GM18867 (cell line): ENCODE measurements around the gene MYO1B.
"Not testable (repeated sequence)": the region's sequence is repeated elsewhere in the genome, so short reads cannot be mapped to it uniquely, and the experiment has no call there.

ENCODE experiments used
- ATAC-seq: cut with Tn5 transposase; IDR thresholded peaks from one replicate; pipeline ENCODE4 v1.9.1; 2021; ENCODE audit warnings: mild to moderate bottlenecking, moderate library complexity; ENCODE audit not compliant: unreplicated experiment

MYO1B gene

DNA sequence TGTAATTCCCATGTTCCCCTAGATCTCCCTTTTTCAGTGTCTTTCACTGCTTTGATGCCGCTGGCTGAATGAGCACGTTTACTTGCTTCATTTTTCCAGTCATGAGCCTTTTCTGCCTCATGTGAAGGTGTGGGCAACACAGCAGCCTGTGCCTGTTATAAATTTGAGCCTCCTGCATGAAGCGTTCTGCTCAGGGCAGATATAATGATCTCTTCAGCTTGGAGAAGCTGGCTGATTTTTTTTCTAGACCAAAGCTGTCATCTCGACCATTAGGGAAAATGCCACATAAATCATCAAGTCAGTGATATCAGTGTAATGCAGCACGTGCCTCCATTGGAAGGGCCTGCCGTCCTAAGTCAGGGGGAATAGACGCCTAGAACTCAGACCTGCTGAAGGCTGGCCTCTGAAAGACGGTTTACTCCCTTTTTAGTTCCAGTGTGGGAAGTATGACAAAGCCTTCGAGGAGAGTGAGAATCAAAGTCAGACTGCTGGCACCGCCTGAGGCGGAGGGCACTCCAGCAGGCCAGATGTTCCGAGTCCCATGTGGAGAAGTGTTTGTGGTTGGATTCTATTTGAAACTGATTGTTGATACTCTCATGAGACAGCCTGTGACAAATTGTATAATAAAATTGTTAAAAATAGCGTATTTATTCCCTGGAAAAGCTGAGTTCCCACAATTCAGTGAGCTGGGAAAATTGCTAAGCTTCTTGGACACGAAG lies 196.5 kb downstream of the MYO1B start:
- ATAC-seq = no peak

DNA sequence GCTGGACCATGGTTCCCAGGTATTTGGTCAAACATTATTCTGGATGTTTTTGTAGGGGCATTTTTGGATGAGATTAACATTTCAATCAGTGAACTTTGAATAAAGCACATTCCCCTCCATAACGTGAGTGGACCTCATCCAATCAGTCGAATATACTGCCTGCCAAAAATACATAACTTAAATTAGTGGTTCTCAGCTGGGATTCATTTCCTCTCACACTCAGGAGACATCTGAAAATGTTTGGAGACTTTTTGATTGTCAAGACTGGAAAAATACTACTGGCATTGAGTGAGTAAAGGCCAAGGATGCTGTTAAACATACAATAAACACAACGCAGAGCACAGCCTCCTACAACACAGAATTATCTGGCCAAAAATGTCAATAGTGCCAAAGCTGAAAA lies 198.2 kb downstream of the MYO1B start:
- ATAC-seq = no peak

DNA sequence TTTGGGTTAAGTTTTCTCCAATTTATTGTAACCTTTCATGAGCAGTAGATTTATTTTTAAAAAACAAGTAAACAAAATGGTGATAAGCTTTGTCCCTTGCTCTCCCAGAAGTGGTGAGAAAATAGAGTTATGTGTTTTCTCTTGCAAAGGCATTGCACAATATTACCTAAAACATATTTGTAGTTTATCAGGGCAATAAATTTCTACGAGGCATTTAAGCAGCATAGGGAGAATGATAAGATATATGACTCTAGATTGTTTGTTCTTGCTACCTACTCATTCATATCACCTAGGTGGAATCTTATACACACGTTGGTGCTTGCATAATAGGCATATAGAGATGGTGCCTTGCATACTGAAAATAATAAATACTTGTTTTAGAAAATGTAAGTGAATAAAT lies 201.7 kb downstream of the MYO1B start:
- no peak for ATAC-seq

DNA sequence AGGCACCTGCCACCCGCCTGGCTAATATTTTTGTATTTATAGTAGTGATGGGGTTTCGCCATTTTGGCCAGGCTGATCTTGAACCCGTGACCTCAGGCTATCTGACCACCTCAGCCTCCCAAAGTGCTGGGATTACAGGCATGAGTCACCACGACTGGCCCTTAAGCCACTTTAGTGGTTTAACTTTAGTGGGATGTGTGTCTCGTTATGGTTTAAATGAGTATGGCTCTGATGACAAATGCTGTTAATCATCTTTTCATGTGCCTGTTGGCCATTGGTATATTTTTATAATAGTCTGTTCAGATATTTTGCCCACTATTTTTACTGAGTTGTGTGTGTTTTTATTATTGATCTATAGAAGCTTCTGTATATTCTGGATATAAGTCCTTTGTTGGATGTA lies 205.9 kb downstream of the MYO1B start:
- ATAC-seq = no peak

DNA sequence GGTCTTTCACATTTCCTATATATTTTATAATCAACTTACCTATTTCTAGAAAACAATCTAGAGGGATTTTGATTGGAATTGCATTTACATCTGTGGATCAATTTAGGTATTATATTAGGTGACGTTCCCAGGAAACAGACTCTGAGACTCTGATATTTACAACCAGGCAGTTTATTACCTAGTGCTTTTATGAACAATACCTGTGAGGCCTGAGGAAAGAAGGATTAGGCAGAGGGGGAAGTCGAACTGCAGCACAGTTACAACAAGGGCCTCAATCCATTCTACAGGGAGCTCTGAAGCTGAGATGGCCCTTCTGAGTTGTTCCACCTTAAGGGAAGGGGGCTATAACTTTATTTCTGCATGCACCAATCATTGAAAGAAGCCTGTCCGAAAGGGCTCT lies 206.9 kb downstream of the MYO1B start:
- ATAC-seq = no peak

DNA sequence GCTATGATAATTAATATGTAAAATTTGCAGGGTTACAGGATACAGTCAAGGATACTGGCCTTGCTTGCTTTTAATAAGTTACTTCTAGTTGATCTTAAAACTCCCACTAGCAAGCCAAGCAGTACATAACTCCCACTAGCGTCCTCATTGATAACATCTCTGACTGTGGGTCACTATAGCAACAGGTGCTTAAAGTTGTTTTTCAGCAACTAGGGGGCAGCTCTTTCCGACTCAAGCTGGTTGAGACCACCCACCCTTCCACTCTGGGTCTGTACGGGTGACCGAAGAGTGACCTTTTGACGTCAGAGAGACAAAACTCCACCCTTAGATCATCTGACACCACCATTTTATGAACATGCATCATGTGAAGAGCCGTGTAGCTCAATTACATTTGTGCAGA lies 208.6 kb downstream of the MYO1B start:
- no peak for ATAC-seq

DNA sequence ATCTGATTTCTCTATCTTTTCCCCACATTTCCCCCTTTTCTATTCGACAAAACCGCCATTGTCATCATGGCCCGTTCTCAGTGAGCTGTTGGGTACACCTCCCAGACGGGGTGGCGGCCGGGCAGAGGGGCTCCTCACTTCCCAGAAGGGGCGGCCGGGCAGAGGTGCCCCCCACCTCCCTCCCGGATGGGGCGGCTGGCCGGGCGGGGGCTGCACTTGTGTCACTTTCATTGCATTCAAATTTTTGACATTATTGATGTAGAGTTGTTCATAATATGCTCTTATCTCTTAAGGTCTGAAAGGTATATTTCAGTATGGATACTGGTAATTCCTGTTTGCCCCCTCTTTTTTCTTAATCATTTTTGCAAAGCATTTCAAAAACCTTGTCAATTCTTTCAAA lies 211.3 kb downstream of the MYO1B start:
- ATAC-seq = not testable (repeated sequence)

DNA sequence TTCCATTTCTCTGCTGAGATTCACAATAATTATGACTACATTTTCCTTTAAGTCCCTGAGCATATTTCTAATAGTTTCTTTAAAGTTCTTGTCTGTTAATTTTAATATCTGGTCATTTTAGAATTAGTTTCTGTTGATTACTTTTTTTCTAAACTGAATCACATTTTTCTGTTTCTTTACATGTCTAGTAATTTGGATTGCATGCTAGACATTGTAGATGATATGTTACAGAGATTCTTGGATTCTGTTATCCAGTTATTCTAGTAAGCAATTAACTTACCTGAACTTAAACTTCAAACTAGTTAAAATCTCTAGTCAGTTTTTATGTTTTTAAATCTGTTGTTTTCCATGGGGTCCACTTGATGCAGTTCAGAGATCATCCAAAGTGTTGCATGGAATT lies 214.0 kb downstream of the MYO1B start:
- no peak for ATAC-seq

DNA sequence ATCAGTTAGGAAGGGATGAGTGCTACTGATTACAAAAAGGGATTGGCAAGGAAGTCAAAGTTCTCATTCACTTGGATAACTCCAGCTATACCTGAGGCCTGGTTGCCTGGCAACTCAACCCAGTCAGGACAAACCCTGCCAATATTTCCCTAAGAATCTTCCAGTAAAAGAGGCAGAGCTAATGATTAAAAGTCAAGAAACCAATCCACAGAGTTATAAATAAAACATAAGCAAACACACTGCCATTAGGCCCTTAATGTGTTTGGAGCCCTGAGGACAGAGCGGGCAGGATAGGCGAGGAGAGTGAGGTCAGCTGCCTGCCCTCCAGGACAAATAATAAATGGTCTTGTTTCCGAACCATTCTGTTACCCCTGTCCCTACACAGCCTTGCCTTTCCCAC lies 217.2 kb downstream of the MYO1B start:
- ATAC-seq = no peak

DNA sequence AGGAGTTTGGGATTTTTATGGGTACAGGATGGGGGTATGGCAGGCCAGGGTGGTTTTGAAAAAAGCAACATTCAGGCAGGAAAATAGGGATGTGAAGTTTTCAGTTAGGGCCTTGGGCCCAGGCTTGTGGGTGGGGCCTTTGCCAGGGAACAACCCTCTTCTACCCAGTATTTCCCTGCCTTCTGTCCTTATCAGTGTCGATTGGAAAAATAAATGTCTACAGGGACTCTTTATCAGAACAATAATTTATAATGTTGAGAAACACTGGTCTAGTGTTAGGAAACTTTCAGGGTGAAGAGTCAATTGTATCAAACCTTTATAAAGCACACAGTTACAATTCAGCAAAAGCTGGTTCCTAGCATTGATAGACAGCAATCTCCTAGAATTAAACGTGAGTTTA lies 218.6 kb downstream of the MYO1B start:
- ATAC-seq = no peak

DNA sequence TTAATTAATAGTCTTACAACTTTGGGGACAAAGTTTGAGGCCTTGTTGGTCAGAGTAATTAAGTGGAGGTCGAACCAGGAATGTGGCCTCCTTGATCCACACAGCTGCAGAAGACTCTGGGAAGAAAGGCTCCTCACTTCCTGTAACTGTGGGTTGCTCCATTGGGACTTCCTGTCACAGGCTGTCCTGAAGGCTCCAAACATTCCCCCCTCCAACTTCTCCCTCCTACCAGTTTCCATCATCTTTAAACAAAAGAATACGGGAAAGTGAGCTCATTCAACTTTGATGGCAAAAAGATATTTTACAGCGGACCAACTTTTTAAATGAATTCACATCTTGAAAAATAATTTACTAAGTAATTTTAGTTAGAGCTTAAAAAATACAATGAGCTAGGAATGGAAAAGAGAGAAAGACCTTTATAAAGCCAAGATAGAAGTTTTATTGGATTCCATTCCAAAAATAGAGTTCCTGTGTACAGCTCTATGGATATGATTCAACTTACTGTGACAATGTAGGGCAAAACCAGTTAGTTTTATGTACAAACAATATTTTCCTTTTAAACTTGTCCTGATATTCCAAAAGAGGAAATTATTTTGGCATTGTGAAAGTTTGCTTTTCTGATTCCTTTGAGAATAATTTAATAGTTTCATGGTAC lies 220.7 kb downstream of the MYO1B start:
- no peak for ATAC-seq

DNA sequence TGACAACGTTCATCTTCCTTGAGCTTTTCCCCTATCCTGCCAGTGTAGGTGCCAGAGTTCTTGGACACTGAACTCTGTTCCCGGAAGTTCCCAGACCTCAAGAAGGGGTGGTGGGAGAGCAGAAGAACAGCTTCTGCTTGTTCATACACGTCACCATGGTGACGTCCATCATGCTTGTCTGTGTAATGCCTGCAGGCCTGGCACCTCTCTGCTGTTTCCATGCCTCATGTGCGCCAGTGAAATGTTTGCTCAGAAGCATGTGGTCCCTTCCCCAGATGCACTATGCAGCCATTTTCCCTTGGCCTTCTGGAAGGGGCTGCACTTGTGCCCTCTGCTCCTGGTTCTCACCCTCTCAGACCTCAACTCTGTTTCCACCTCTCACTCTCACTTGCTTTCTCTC lies 221.9 kb downstream of the MYO1B start:
- ATAC-seq = no peak

DNA sequence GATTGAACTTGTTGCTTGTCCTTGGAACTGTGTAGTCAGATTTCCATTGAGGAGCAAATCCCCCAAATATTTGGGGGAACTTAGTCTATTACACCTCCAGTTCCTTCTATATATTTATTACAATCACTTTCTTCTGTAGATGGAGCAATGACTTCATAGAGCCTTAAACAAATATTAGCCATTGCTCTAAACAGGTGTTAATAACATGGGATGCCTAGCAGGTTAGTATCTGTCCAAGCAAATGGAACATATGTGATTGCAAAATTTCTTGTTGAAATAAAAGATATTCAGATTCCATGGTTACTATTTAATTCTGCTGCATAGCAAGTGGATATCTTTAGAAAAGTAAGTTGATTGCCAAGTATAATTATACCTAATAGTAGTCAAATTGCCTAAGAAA lies 225.1 kb downstream of the MYO1B start:
- no peak for ATAC-seq

DNA sequence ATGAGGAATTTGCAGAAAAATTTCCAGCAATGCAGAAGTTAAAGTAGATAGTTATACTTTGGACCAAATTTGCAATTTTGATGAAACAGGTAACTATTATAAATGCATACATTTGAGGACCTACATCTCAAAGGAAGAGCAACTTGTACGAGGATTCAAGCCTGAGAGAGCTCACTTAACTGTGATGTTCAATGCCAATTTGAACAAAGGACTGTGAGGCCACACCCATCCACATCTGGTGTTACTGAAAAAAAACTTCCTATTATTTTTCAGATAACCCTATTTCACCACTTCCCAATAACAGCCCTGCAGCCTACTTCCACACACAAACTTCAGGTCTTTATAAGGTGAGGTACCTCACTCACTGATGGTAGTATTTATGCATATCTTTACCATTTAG lies 229.3 kb downstream of the MYO1B start:
- no peak for ATAC-seq
